HG03457 (cell line): Measurements from ENCODE around the gene SUGP1.

Experiments used
- ATAC-seq: cut with Tn5 transposase; IDR thresholded peaks from one replicate; pipeline ENCODE4 v1.9.1; 2021; ENCODE audit warnings: moderate number of reproducible peaks; ENCODE audit not compliant: unreplicated experiment

The SUGP1 gene

DNA sequence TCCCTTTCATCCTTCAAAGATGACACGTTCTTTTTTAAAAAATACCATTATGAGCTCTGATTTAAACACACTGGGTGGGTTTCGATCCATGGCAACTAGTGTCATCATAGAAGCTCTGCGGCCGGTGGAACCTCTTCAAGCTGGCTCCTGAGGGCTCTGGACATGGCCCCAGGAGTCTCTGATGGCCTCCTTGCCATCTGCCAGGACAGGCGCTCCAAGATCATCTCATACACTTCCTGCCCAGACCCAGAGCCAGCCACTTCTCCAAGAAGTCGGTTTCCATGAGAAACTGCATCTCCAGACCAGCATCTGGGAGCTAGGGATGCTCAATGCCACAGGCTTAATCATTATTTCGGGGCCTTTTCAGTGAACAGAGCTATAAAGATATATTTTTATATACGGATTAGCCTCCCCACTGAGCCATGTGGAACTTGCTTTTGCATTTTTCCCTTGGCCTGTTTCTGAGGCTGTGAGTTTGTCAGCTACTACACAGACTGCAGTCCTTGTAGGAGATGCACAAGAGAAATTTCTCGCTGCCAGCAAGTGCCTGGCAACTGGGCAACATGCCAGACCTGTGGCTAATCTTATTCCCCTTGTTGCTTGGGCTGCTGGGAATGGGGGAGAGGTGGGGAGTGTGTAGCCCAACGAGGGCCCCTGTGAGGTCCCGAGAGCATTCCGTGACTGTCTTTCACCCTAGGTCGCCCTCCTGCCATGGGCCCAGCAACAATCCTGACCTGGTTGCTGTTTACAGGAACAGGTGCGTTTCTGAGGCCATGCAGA lies 15.9 kb downstream of the SUGP1 start:
- no peak for ATAC-seq

GRCh38 chr19:19303411-19303810 lies 16.9 kb downstream of the SUGP1 start:
- no peak for ATAC-seq

- no peak for ATAC-seq
Observed at GRCh38 chr19:19300613-19301012, 19.7 kb downstream of the SUGP1 start.

GRCh38 chr19:19297759-19298158 lies 22.6 kb downstream of the SUGP1 start:
- ATAC-seq = no peak

DNA sequence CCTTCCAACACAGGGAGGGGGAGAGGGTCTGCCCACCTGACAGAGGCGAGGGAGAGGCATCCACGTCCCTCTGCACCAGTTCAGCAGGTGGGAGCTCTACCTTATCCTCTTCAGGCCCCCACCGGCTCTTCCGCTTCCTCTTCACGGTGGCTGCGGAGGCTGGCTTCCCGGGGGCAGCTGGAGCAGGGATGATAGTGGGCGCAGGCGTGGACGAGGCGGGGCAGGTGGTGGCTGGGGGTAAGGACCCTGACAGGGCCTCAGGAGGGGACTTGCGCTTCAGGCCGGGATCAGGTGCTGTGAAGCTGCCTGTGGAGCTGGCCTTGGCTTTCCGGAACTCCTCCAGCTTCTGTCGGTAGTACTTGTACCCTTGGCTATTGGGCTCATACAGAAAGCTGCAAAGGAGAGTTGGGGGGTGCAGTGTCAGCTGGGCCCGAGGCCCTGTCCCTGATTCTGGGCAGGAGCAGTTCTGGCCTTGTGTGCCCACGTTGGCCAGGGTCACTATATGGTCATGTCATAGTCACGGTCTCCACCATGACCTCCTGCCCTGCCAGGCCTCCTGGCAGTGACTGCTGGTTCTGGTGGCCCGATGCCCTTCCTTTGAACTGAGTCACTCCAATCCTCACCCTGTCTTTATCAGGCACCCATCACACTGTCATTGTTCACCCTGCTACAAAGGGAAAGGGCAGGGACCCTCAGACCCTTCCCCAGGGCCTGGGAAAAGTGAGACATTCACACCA lies 23.2 kb downstream of the SUGP1 start:
- ATAC-seq = no peak

GRCh38 chr19:19294914-19295313 lies 25.4 kb downstream of the SUGP1 start:
- no peak for ATAC-seq

- no peak for ATAC-seq
Observed at GRCh38 chr19:19292607-19293006, 27.7 kb downstream of the SUGP1 start.

DNA sequence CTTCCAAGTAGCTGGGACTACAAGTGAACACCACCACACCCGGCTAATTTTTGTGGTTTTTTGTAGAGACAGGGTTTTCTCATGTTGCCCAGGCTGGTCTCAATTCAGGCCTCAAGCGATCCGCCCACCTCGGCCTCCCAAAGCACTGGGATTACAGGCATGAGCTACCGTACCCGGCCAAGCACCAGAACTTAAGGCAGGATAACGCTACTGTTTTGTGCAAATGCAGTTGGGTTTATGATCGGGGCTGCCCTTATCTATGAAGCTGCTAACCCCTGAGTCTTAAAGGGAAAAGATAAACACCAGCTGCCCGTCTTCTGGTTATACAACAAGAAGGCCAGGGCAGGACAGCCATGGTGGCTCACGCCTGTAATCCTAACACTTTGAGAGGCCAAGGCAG lies 34.6 kb downstream of the SUGP1 start:
- ATAC-seq = no peak

- no peak for ATAC-seq
Observed at GRCh38 chr19:19280561-19280960, 39.7 kb downstream of the SUGP1 start.

- no peak for ATAC-seq
Observed at GRCh38 chr19:19279853-19280252, 40.5 kb downstream of the SUGP1 start.

DNA sequence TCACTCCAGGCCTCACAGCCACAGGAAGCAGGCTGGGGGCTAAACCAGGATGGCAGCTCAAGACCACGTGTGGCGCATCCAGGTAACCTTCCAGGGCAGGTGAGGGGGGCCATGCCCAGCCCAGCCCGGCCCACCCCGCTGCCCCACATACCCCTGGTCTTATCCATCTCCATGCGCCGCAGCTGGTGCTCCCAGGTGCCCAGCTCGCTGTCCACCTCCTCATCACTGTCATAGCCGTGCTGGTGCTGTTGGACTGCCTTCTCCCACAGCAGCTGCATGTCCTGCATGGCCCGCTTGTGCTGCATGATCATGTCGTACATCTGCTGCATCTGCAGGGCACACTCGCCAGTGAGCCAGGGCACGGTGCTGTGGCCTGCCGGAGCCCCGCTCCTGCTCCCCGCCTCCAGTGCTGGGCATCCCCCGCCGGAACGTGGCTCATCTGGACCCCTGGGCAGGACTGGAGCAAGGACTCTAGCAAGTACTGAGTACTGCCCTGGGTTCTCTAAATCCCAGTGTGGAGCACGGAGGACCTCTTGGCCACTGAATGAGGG lies 41.2 kb downstream of the SUGP1 start:
- no peak for ATAC-seq

GRCh38 chr19:19278315-19278714 lies 42.0 kb downstream of the SUGP1 start:
- ATAC-seq = no peak

DNA sequence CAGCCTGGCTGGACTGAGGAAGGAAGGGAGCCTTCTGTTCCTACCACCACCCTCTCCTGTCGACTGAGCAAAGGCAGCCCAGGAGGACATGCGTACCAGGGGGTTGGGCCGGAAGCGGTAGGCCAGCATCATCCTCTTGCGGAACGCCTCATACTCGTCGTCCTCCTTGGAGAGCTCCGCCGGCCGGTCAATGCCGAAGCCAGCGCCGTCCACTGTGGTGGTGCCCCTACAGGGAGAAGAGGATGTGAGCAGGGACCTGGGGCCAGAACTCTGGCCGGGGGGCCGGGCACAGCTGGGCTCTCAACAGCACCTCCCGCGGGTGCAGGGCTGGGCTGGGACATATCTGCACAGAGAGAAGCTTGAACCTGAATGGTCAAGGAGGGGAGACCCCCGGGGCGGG lies 43.5 kb downstream of the SUGP1 start:
- no peak for ATAC-seq

- no peak for ATAC-seq
Observed at GRCh38 chr19:19276386-19276785, 43.9 kb downstream of the SUGP1 start.

- no peak for ATAC-seq
Observed at GRCh38 chr19:19274716-19275565, 45.4 kb downstream of the SUGP1 start.

GRCh38 chr19:19274146-19274545 lies 46.2 kb downstream of the SUGP1 start:
- ATAC-seq = no peak

DNA sequence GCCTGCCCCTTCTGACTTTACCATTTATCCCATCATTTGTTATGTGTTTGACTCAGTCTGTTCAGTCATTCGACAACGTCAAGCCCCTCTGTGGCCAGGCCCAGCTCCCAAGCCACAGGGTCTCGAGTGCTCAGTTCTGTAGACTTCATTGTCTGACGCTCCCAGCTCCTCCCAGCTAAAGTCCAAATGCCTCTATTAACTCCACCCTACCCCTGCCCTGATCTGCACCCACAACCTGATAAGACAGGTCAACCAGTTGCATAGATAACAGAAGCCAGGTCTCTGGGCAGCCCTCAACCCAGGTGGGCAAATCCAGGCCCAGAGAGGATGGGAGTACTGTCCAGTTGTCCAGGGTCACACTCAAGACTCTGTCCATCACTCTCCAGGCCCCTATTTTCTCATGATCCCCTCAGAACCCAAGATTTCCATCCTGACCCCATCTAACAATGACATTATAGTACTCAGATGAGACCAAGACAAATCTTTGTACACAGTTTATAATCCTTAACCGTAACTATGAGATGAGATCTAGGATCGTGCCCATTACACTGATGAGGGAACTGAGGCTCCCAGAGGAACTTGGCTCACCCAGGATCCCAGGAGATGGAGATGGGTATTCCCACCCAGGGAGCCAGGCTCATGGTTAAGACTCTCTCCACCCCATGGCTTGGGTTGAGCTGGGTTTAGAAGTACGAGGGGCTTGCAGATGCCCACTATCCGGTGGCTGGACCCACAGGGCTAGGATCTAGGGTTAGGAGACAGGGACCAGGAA lies 48.3 kb downstream of the SUGP1 start:
- ATAC-seq = no peak

DNA sequence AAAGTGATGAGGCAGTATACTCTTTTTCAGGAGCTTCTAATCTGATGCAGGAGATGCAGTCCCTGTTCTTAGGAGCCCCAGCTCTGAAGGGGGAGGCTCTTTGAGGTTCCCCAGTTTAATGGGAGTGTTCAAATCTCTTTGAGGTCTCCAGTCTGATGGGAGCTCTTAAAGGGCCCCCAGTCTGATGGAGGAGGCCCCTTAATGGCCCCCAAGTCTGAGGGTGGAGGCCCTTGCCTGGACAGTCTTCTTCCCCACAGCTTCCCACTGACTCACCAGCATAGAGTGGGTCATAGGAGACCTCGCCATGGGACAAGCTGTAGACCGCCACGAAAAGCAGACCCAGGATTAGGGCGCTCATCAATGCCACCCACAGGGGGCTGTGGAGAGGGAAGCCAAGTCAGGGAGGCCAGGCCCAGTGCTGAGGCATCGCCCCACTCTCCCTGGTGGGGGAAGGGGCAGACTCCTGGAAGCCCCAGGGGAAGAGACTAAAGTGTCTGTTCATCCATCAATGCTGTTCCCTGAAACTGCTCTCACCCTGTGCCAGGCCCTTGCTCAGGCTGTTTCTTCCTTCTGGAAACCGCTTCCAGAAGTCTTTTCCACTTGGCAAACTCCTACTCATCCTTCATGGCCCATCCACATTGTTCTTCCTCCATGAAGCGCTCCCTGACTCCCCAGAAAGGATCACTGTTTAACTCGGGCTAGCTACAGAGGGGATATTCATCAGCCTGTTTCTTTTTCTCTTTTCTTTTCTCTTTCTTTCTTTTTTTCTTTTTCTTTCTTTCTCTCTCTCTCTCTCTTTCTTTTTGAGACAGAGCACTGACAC lies 49.3 kb downstream of the SUGP1 start:
- no peak for ATAC-seq

- ATAC-seq = no peak
Observed at GRCh38 chr19:19269952-19270694, 50.2 kb downstream of the SUGP1 start.
